OCI-LY7 (cell line): ENCODE results near the gene BSND. TPM values are rescaled to one million over a fixed set of nuclear protein-coding genes. Genes with fewer than 3 reads are reported as not detected.

Experiments used
- BruUV-seq: library from RNA; stranded (reverse); fragments of 400-500 nt; replicated peaks from 2 replicates; lab custom pipeline; 2021; lab: Mats Ljungman, UMichigan
- CTCF ChIA-PET: fragments of 300-600 bp; sonication (Branson Sonifier 250); formaldehyde crosslinking; loops from one replicate; lab custom pipeline; 2022; ENCODE audit warnings: antibody characterized with exemption; ENCODE audit not compliant: unreplicated experiment; lab: Charles Lee
- POLR2A ChIA-PET: fragments of 300-600 bp; sonication (Branson Sonifier 250); formaldehyde crosslinking; loops from one replicate; lab custom pipeline; 2022; ENCODE audit warnings: antibody characterized with exemption; lab: Charles Lee
- DNase-seq: peaks from one replicate; pipeline ENCODE4 v3.0.0-alpha.2; 2015; ENCODE audit warnings: low spot score
- H2AFZ ChIP-seq: fragments of 200-600 bp; sonication (generic), shearing (Covaris generic); 2 replicates; pipeline ENCODE4 v1.6.1; 2014; ENCODE audit warnings: mild to moderate bottlenecking, antibody characterized with exemption, low read length, moderate library complexity
- H3K27ac ChIP-seq: fragments of 200-600 bp; sonication (generic); 2 replicates; pipeline ENCODE4 v1.5.1; 2014; ENCODE audit warnings: mixed run types, low read depth, mild to moderate bottlenecking, moderate library complexity, low read length, inconsistent platforms; ENCODE audit not compliant: poor library complexity, severe bottlenecking
- H3K36me3 ChIP-seq: fragments of 200-600 bp; sonication (generic); 2 replicates; pipeline ENCODE4 v1.6.1; 2014; ENCODE audit warnings: mild to moderate bottlenecking, antibody characterized with exemption, low read length, moderate library complexity, mixed read lengths; ENCODE audit not compliant: insufficient read depth
- H3K4me1 ChIP-seq: fragments of 200-600 bp; sonication (generic); 2 replicates; pipeline ENCODE4 v1.5.1; 2014; ENCODE audit warnings: mild to moderate bottlenecking, low read length; ENCODE audit not compliant: insufficient read depth, poor library complexity, severe bottlenecking
- H3K4me2 ChIP-seq: fragments of 200-600 bp; sonication (generic); 2 replicates; pipeline ENCODE4 v1.6.1; 2014; ENCODE audit warnings: mild to moderate bottlenecking, low read length
- H3K4me3 ChIP-seq: fragments of 200-600 bp; sonication (generic); 2 replicates; pipeline ENCODE4 v1.5.1; 2014; ENCODE audit warnings: mild to moderate bottlenecking, low read depth, low read length; ENCODE audit not compliant: poor library complexity, severe bottlenecking
- H3K79me2 ChIP-seq: fragments of 200-600 bp; sonication (generic); 2 replicates; pipeline ENCODE4 v1.6.1; 2016; ENCODE audit warnings: low read depth, mild to moderate bottlenecking, low read length, moderate library complexity, mixed read lengths; ENCODE audit not compliant: insufficient read depth
- H3K9me2 ChIP-seq: fragments of 200-600 bp; sonication (generic); 2 replicates; pipeline ENCODE4 v1.6.1; 2016; ENCODE audit warnings: mild to moderate bottlenecking, low read length, mixed read lengths; ENCODE audit not compliant: insufficient read depth
- H3K9me3 ChIP-seq: fragments of 200-600 bp; sonication (generic); 2 replicates; pipeline ENCODE4 v1.6.1; 2014; ENCODE audit warnings: mild to moderate bottlenecking, mixed run types, low read length, mixed read lengths
- H4K20me1 ChIP-seq: fragments of 200-600 bp; sonication (generic); 2 replicates; pipeline ENCODE4 v1.6.1; 2014; ENCODE audit warnings: mild to moderate bottlenecking, antibody characterized with exemption, low read length, moderate library complexity, mixed read lengths; ENCODE audit not compliant: insufficient read depth
- EZH2phosphoT487 ChIP-seq: fragments of 200-600 bp; sonication (generic); IDR thresholded peaks from 2 replicates; pipeline ENCODE4 v1.6.1; 2018; ENCODE audit warnings: low read depth, borderline replicate concordance, mild to moderate bottlenecking, mixed run types, antibody characterized with exemption, low read length, moderate library complexity, mixed read lengths
- intact Hi-C: fragments of 100-400 bp; cut with micrococcal nuclease; formaldehyde crosslinking; loops from one replicate; pipeline ENCODE4 v1.10.0; 2022; ENCODE audit not compliant: unreplicated experiment
- total RNA-seq, 2 experiments: library from RNA; depleted of rRNA in 1 of 2; stranded (reverse); fragments of >200 nt in 1 of 2; shearing (Covaris generic) in 1 of 2; gene quantifications; 2 replicates each; pipeline ENCODE4 v1.2.3, GENCODE V29; 2014 to 2022
- TF ChIP-seq, protein P1 (sequence below): fragments of 200-600 bp; sonication (generic); conservative IDR thresholded peaks from 2 replicates; pipeline ENCODE4 v1.5.1; 2014; ENCODE audit warnings: mild to moderate bottlenecking, antibody characterized with exemption, low read length, moderate library complexity, mixed read lengths

BSND gene
- total RNA-seq, 2 experiments from 2014 or later, result not detected

DNA sequence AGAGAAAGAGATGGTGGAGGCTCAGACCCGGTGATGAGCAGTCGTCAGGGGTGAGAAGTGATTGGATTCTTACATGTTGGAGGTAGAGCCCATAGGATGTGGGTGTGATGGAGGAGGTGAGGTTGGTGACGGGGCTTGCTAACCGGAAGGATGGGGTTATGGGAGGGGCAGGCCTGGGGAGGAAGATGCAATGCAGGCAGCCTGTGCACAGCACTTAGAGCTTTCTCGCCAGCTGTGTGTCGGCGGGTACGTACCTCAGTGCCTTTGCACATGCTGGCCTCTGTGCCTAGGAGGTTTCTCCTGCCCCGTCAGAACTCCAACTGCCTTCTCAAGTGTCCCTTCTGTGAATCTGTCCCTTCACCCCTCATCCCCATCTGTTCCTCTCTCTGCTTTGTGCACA lies 2.9 kb upstream of the BSND start:
- H3K9me2 ChIP-seq, result no peaks in the 10 kb centered on the region
- ChIA-PET POLR2A (no interaction called here), CTCF (interaction anchor here (1.1 to 1.7 kb wide), 3 partner anchors 9 to 51 kb away, joined by 4 to 5 read pairs (median 4); no protein-coding TSS in a partner anchor)
- no peak overlapping the region for H3K27ac ChIP-seq
- no peaks in the 10 kb centered on the region for H3K9me3 ChIP-seq
- intact Hi-C loops, result loop anchor here (1.0 kb wide), 2 partner anchors 46 to 51 kb away; no protein-coding TSS in a partner anchor
- H3K79me2 ChIP-seq, result no peaks in the 10 kb centered on the region
- H4K20me1 ChIP-seq, result no peaks in the 10 kb centered on the region
- H3K4me2 ChIP-seq, result no peak overlapping the region
- DNase-seq, result no peak
- H3K36me3 ChIP-seq, result no peaks in the 10 kb centered on the region
- H3K4me1 ChIP-seq, result no peaks in the 10 kb centered on the region
- BruUV-seq, result no TSS peak
- H2AFZ ChIP-seq, result no peak overlapping the region
- H3K4me3 ChIP-seq, result no peak overlapping the region
- TF ChIP-seq, protein P1, sequence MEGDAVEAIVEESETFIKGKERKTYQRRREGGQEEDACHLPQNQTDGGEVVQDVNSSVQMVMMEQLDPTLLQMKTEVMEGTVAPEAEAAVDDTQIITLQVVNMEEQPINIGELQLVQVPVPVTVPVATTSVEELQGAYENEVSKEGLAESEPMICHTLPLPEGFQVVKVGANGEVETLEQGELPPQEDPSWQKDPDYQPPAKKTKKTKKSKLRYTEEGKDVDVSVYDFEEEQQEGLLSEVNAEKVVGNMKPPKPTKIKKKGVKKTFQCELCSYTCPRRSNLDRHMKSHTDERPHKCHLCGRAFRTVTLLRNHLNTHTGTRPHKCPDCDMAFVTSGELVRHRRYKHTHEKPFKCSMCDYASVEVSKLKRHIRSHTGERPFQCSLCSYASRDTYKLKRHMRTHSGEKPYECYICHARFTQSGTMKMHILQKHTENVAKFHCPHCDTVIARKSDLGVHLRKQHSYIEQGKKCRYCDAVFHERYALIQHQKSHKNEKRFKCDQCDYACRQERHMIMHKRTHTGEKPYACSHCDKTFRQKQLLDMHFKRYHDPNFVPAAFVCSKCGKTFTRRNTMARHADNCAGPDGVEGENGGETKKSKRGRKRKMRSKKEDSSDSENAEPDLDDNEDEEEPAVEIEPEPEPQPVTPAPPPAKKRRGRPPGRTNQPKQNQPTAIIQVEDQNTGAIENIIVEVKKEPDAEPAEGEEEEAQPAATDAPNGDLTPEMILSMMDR, result no peak
- no peak for TF ChIP-seq EZH2phosphoT487

DNA sequence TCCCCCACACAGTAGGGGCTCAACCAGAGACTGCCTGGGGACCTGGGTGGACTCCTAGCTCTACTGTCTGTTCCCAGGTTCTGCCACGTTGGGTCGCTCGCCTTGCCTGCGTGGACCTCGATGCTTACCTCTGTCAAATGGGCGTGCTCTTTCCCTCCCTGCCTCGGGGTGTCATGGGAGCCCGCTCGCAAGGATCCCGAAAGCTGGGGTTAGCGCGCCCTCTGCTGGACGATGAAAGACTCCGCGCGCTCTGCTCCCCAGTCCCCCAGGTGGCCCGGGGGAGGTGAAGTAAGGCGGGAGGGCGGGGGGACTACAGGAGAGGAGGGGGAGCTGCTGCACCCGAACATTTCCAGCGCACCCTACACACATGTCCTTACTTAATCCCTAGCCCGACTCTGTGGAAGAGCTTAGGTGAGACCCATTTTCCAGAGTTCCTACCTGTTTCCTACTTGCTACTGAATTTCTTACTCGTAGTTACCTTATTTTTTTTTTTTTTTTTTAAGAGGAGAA lies 2.3 kb upstream of the BSND start:
- no peaks in the 10 kb centered on the region for H3K9me2 ChIP-seq
- no peaks in the 10 kb centered on the region for H3K4me1 ChIP-seq
- DNase-seq, result peak; percentile 75
- H3K36me3 ChIP-seq, result no peaks in the 10 kb centered on the region
- no peaks in the 10 kb centered on the region for H4K20me1 ChIP-seq
- BruUV-seq, result no TSS peak
- H3K4me2 ChIP-seq, result no peak overlapping the region
- intact Hi-C loops, result loop anchor here (1.0 kb wide), 2 partner anchors 46 to 51 kb away; no protein-coding TSS in a partner anchor
- ChIA-PET CTCF (interaction anchor here (0.9 to 1.7 kb wide), 4 partner anchors 10 to 52 kb away, joined by 3 to 5 read pairs (median 4); no protein-coding TSS in a partner anchor), POLR2A (no interaction called here)
- no peaks in the 10 kb centered on the region for H3K79me2 ChIP-seq
- H3K9me3 ChIP-seq, result no peaks in the 10 kb centered on the region
- TF ChIP-seq, protein P1, result peak; percentile 88
- TF ChIP-seq EZH2phosphoT487, result no peak
- H2AFZ ChIP-seq, result no peak overlapping the region
- no peak overlapping the region for H3K4me3 ChIP-seq
- no peak overlapping the region for H3K27ac ChIP-seq
